Activated CD4-positive, alpha-beta T cell treated with anti-CD3 and anti-CD28 coated beads, Interleukin-2, amount 10 ng/mL, durations not matched to agents 24 days and 14 days (primary cell): ENCODE measurements around the gene DDX25. TPM values are rescaled to one million over a fixed set of nuclear protein-coding genes. Genes with fewer than 3 reads are reported as not detected.

ENCODE experiments used
- DNase-seq: peaks from one replicate; pipeline ENCODE4 v3.0.0; 2022
- H3K27ac Mint-ChIP-seq: one replicate; pipeline ENCODE4 v1.8.0; 2022; ENCODE audit warnings: mild to moderate bottlenecking, mixed read lengths
- H3K27me3 Mint-ChIP-seq: one replicate; pipeline ENCODE4 v1.8.0; 2022; ENCODE audit warnings: mixed read lengths
- H3K36me3 Mint-ChIP-seq: one replicate; pipeline ENCODE4 v1.8.0; 2022; ENCODE audit warnings: low read depth, mild to moderate bottlenecking, mixed read lengths
- H3K4me1 Mint-ChIP-seq: one replicate; pipeline ENCODE4 v1.8.0; 2021; ENCODE audit warnings: mixed read lengths
- H3K4me3 Mint-ChIP-seq: one replicate; pipeline ENCODE4 v1.8.0; 2022; ENCODE audit warnings: mild to moderate bottlenecking, moderate library complexity, mixed read lengths
- H3K9me3 Mint-ChIP-seq: one replicate; pipeline ENCODE4 v1.8.0; 2021; ENCODE audit warnings: mixed read lengths
- intact Hi-C: fragments of 100-400 bp; cut with micrococcal nuclease; formaldehyde crosslinking; loops from one replicate; pipeline ENCODE4 v1.15.1; 2023
- total RNA-seq: library from RNA; stranded (reverse); gene quantifications from 2 replicates; pipeline ENCODE4 v1.2.3, GENCODE V29; 2022

The DDX25 gene
- total RNA-seq, 1 donor from 2014 or later: not detected

- Mint-ChIP-seq H3K27ac (no peak overlapping the region), H3K4me3 (no peak overlapping the region), H3K4me1 (no peaks in the 10 kb centered on the region), H3K36me3 (no peaks in the 10 kb centered on the region), H3K9me3 (no peaks in the 10 kb centered on the region), H3K27me3 (peaks cover 2% of the 10 kb centered on the region)
- DNase-seq: no peak
- intact Hi-C loops: no loop called here
Measured at GRCh38 chr11:125971618-125972017, 67.3 kb downstream of the DDX25 start.

GRCh38 chr11:125974284-125974683, 70.0 kb downstream of the DDX25 start:
- Mint-ChIP-seq H3K4me1 (no peaks in the 10 kb centered on the region), H3K36me3 (no peaks in the 10 kb centered on the region), H3K27ac (no peak overlapping the region), H3K27me3 (no peaks in the 10 kb centered on the region), H3K4me3 (no peak overlapping the region), H3K9me3 (no peaks in the 10 kb centered on the region)
- intact Hi-C loops: no loop called here
- no peak for DNase-seq

DNA sequence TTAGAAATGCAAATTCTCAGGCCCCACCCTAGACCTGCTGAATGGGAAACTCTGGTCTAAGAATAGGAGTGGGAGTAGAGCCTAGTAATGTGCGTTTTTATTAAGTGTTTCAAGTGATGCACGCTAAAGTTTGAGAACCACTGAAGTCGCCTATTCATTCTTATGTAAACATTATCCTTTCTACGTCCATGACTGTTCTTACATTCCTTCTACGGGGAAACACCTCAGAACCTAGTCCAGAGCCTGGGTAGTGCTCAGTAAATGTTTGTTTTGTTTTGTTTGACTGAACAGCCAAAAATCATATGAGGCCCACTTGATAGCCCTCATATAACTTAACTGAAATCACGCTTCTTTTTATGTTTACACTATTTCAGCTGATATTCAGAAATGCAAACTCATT, 71.3 kb downstream of the DDX25 start:
- no peaks in the 10 kb centered on the region for H3K9me3 Mint-ChIP-seq
- no peaks in the 10 kb centered on the region for H3K27me3 Mint-ChIP-seq
- H3K27ac Mint-ChIP-seq: no peak overlapping the region
- no peak for DNase-seq
- H3K4me3 Mint-ChIP-seq: no peak overlapping the region
- H3K4me1 Mint-ChIP-seq: no peaks in the 10 kb centered on the region
- no peaks in the 10 kb centered on the region for H3K36me3 Mint-ChIP-seq
- intact Hi-C loops: no loop called here

DNA sequence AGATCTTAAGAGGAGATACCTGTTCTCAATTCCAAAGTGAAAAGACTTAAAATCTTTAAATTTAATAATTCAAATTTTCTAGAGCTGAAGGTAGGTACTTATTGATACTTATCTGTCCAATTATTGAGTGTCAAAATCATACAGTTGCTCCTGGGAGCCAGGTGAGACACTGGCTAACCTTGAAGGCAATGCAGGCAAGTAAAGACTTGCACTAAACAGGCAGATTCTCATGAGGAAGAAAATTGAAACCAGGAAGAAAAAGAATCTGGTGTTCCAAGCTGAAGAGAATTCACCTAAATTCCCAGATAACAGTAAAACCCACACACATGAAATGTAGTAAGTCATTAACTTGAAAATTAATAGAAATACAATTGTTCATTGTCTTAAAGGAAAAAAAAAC, 71.8 kb downstream of the DDX25 start:
- Mint-ChIP-seq H3K9me3 (no peaks in the 10 kb centered on the region), H3K4me1 (no peaks in the 10 kb centered on the region), H3K36me3 (no peaks in the 10 kb centered on the region), H3K27me3 (no peaks in the 10 kb centered on the region), H3K4me3 (no peak overlapping the region), H3K27ac (no peak overlapping the region)
- DNase-seq: no peak
- intact Hi-C loops: no loop called here

DNA sequence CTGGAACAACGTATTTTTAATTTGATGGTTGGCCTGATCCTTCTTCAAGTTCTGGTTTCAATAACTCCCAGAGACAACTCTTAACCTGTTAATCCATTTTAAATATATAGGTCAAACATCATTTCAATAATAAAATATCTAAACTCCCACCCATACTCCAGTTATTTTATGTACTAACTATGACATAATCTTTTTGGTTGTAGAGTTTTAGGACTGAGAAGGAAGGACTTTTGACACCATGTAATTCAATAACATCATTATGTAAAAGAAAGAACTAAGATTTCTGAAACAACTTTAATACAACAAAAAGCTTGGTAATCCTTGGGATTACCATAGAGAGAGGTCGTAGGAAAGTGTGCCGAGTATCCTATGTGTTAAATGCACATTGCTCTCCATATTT, 73.0 kb downstream of the DDX25 start:
- H3K27ac Mint-ChIP-seq: no peak overlapping the region
- no peaks in the 10 kb centered on the region for H3K4me1 Mint-ChIP-seq
- H3K27me3 Mint-ChIP-seq: no peaks in the 10 kb centered on the region
- H3K9me3 Mint-ChIP-seq: no peaks in the 10 kb centered on the region
- H3K4me3 Mint-ChIP-seq: no peak overlapping the region
- H3K36me3 Mint-ChIP-seq: no peaks in the 10 kb centered on the region
- intact Hi-C loops: no loop called here
- no peak for DNase-seq

DNA sequence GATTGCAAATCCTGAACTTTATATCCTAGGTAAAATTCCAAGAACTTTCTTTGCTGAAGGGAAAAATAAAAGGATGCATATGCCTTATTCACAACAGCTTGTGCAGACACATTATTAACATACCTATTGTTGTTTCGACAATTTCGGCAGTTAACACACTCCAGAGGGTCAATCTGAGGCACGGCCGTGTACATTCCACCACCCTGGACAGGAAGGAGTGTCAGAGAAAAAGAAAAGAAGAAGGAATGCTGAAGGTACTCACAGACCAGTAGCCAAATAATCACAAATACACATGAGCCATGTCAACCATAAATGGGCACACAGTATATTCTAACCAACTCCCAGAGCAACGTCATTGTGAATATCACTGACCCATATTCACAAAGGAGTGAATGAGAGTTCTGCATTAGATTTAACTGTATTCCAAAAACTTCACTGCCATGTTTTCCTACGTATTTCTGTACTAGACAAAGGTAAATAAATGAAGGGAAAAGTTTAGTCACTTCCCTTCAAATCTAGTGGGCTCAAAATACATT, 73.9 kb downstream of the DDX25 start:
- H3K36me3 Mint-ChIP-seq: no peaks in the 10 kb centered on the region
- no peak overlapping the region for H3K27ac Mint-ChIP-seq
- no peaks in the 10 kb centered on the region for H3K4me1 Mint-ChIP-seq
- intact Hi-C loops: no loop called here
- H3K9me3 Mint-ChIP-seq: no peaks in the 10 kb centered on the region
- H3K4me3 Mint-ChIP-seq: no peak overlapping the region
- no peaks in the 10 kb centered on the region for H3K27me3 Mint-ChIP-seq
- DNase-seq: no peak

Other genes starting within 250 kb of the DDX25 start
- not detected in 2 replicates for gene ACRV1, start 223.7 kb upstream of the DDX25 start, total RNA-seq
- not detected in 2 replicates for gene PATE1, start 158.2 kb upstream of the DDX25 start, total RNA-seq
- gene PATE2, start 125.7 kb upstream of the DDX25 start, total RNA-seq: not detected in 2 replicates
- gene PATE3, start 116.4 kb upstream of the DDX25 start, total RNA-seq: not detected in 2 replicates
- not detected in 2 replicates for gene PATE4, start 71.2 kb upstream of the DDX25 start, total RNA-seq
- 6.7 and 7.6 TPM in 2 replicates for gene HYLS1, start 16.8 kb upstream of the DDX25 start, total RNA-seq
- gene PUS3, start 1.3 kb upstream of the DDX25 start, total RNA-seq: 18.0 and 19.2 TPM in 2 replicates
- not detected in 2 replicates for gene VSIG10L2, start 41.5 kb downstream of the DDX25 start, total RNA-seq
- 1.9 TPM in 2 replicates for gene CDON, start 158.4 kb downstream of the DDX25 start, total RNA-seq